ENCODE measurements around the gene HSPA1A. TPM values are rescaled to one million over a fixed set of nuclear protein-coding genes. Genes with fewer than 3 reads are reported as not detected.

HSPA1A gene
- polyA plus RNA-seq, 1 donor, result 115 TPM

GRCh38 chr6:31865205-31866118 lies 50.1 kb downstream of the HSPA1A start:
- Histone ChIP-seq H3K4me3 (ENCODE audit: low read length) (no peak overlapping the region), H3K9me3 (ENCODE audit: control insufficient read depth, low read depth, low read length) (no peaks in the 10 kb centered on the region), H3K27me3 (ENCODE audit: control insufficient read depth, insufficient read depth, low read length) (no peaks in the 10 kb centered on the region), H3K4me1 (ENCODE audit: control insufficient read depth, insufficient read depth, low read length) (peaks cover 10% of the 10 kb centered on the region), H3K36me3 (ENCODE audit: control insufficient read depth, insufficient read depth, low read length) (peaks cover 46% of the 10 kb centered on the region), H3K27ac (ENCODE audit: low read length) (no peak overlapping the region)
- DNase-seq, result no peak
- WGBS (ENCODE audit: insufficient coverage, low lambda C conversion rate), result 66% methylated on average over 5 of the region's 21 CpGs

Other genes starting within 250 kb of the HSPA1A start
- 0.96 TPM for gene LTA, start 243.3 kb upstream of the HSPA1A start, polyA plus RNA-seq
- gene TNF, start 240.0 kb upstream of the HSPA1A start, polyA plus RNA-seq, result 1.5 TPM
- gene LTB, start 233.1 kb upstream of the HSPA1A start, polyA plus RNA-seq, result 20.1 TPM
- 19.8 TPM for gene LST1, start 229.3 kb upstream of the HSPA1A start, polyA plus RNA-seq
- 1.7 TPM for gene NCR3, start 222.5 kb upstream of the HSPA1A start, polyA plus RNA-seq
- 57.1 TPM for gene AIF1, start 200.3 kb upstream of the HSPA1A start, polyA plus RNA-seq
- 122 TPM for gene PRRC2A, start 194.8 kb upstream of the HSPA1A start, polyA plus RNA-seq
- gene BAG6, start 162.9 kb upstream of the HSPA1A start, polyA plus RNA-seq, result 220 TPM
- 14.1 TPM for gene APOM, start 159.6 kb upstream of the HSPA1A start, polyA plus RNA-seq
- 21.5 TPM for gene C6orf47, start 154.8 kb upstream of the HSPA1A start, polyA plus RNA-seq
- 21.4 TPM for gene GPANK1, start 150.5 kb upstream of the HSPA1A start, polyA plus RNA-seq
- gene CSNK2B, start 149.5 kb upstream of the HSPA1A start, polyA plus RNA-seq, result 196 TPM
- 18.7 TPM for gene LY6G5B, start 145.6 kb upstream of the HSPA1A start, polyA plus RNA-seq
- 2.6 TPM for gene LY6G5C, start 134.5 kb upstream of the HSPA1A start, polyA plus RNA-seq
- gene ABHD16A, start 112.2 kb upstream of the HSPA1A start, polyA plus RNA-seq, result 62.5 TPM
- gene LY6G6F, start 108.7 kb upstream of the HSPA1A start, polyA plus RNA-seq, result 0.07 TPM
- gene LY6G6D, start 100.2 kb upstream of the HSPA1A start, polyA plus RNA-seq, result 0.19 TPM
- 0.25 TPM for gene LY6G6C, start 93.8 kb upstream of the HSPA1A start, polyA plus RNA-seq
- 0.88 TPM for gene MPIG6B, start 92.2 kb upstream of the HSPA1A start, polyA plus RNA-seq
- gene DDAH2, start 86.2 kb upstream of the HSPA1A start, polyA plus RNA-seq, result 82.6 TPM
- 486 TPM for gene CLIC1, start 79.0 kb upstream of the HSPA1A start, polyA plus RNA-seq
- 51.0 TPM for gene MSH5, start 75.5 kb upstream of the HSPA1A start, polyA plus RNA-seq
- 15.0 TPM for gene SAPCD1, start 52.9 kb upstream of the HSPA1A start, polyA plus RNA-seq
- gene VWA7, start 38.2 kb upstream of the HSPA1A start, polyA plus RNA-seq, result 10.1 TPM
- gene VARS1, start 19.8 kb upstream of the HSPA1A start, polyA plus RNA-seq, result 34.2 TPM
- gene LSM2, start 8.6 kb upstream of the HSPA1A start, polyA plus RNA-seq, result 51.4 TPM
- 2.8 TPM for gene HSPA1L, start 260 bp upstream of the HSPA1A start, polyA plus RNA-seq
- 241 TPM for gene HSPA1B, start 12.2 kb downstream of the HSPA1A start, polyA plus RNA-seq
- gene NEU1, start 47.3 kb downstream of the HSPA1A start, polyA plus RNA-seq, result 174 TPM
- 157 TPM for gene SLC44A4, start 63.5 kb downstream of the HSPA1A start, polyA plus RNA-seq
- gene EHMT2, start 82.2 kb downstream of the HSPA1A start, polyA plus RNA-seq, result 50.5 TPM
- gene ZBTB12, start 86.5 kb downstream of the HSPA1A start, polyA plus RNA-seq, result 11.8 TPM
- gene C2, start 112.2 kb downstream of the HSPA1A start, polyA plus RNA-seq, result 9.3 TPM
- gene CFB, start 130.6 kb downstream of the HSPA1A start, polyA plus RNA-seq, result 37.1 TPM
- 77.7 TPM for gene NELFE, start 143.4 kb downstream of the HSPA1A start, polyA plus RNA-seq
- gene SKIC2, start 143.6 kb downstream of the HSPA1A start, polyA plus RNA-seq, result 52.6 TPM
- gene DXO, start 156.6 kb downstream of the HSPA1A start, polyA plus RNA-seq, result 20.0 TPM
- gene C4A, start 166.5 kb downstream of the HSPA1A start, polyA plus RNA-seq, result 92.9 TPM
- 91.2 TPM for gene C4B, start 199.3 kb downstream of the HSPA1A start, polyA plus RNA-seq
- gene CYP21A2, start 222.9 kb downstream of the HSPA1A start, polyA plus RNA-seq, result 1.5 TPM

Data from large intestine (tissue), 3 donors.